ENCODE results near the gene GAPVD1. TPM values are rescaled to one million over a fixed set of nuclear protein-coding genes. Genes with fewer than 3 reads are reported as not detected.

The GAPVD1 gene
- total RNA-seq, 8 experiments from 2014 or later = 29.9 to 69.7 (median 41.2) TPM

Other genes starting within 250 kb of the GAPVD1 start
- gene SCAI, start 118.3 kb upstream of the GAPVD1 start, total RNA-seq = 10 to 100 TPM in 4 of 8 experiments, 1 to 10 TPM in 4; 1.8 to 14.0 (median 10.2) TPM
- gene PPP6C, start 72.0 kb upstream of the GAPVD1 start, total RNA-seq = 10 to 100 TPM; 19.8 to 32.0 (median 26.9) TPM
- gene RABEPK, start 61.3 kb upstream of the GAPVD1 start, total RNA-seq = 10 to 100 TPM; 17.0 to 32.2 (median 22.1) TPM
- 100 to 1,000 TPM; 105 to 365 (median 246) TPM for gene HSPA5, start 20.5 kb upstream of the GAPVD1 start, total RNA-seq